ENCODE results near the gene ANXA4.

GRCh38 chr2:69774984-69775982 is 33.3 kb downstream of the ANXA4 start:
- TF ChIP-seq POLR2A (IDR thresholded peaks at IDR 0.05; ENCODE audit: low read depth, low read length) (no peak), POU2F2 (IDR thresholded peaks at IDR 0.05; ENCODE audit: low read depth, low read length) (peak; percentile 85), POLR2AphosphoS5 (IDR thresholded peaks at IDR 0.05; ENCODE audit: low read depth, low read length) (no peak)
